Activated naive CD8-positive, alpha-beta T cell treated with anti-CD3 and anti-CD28 coated beads, Interleukin-2, amount 10 ng/mL, durations not matched to agents 7 days and 5 days (primary cell): Measurements from ENCODE around the gene ATP1A3. TPM values are rescaled to one million over a fixed set of nuclear protein-coding genes. Genes with fewer than 3 reads are reported as not detected.

Source experiments
- ATAC-seq: fragments of 150-1000 bp; cut with Tn5 transposase; one replicate; pipeline ENCODE4 v1.10.0; 2021; ENCODE audit warnings: low read depth, moderate library complexity
- POLR2A ChIA-PET: fragments of 350-600 bp; sonication (Branson Sonifier 250); formaldehyde crosslinking; loops from one replicate; lab custom pipeline; 2021; ENCODE audit warnings: antibody characterized with exemption; lab: Charles Lee
- DNase-seq: peaks from one replicate; pipeline ENCODE4 v3.0.0; 2021
- H3K27ac Mint-ChIP-seq: one replicate; pipeline ENCODE4 v1.8.0; 2022; ENCODE audit warnings: mild to moderate bottlenecking, mixed read lengths
- H3K27me3 Mint-ChIP-seq: one replicate; pipeline ENCODE4 v1.8.0; 2022; ENCODE audit warnings: mild to moderate bottlenecking, moderate library complexity, mixed read lengths
- H3K36me3 Mint-ChIP-seq: one replicate; pipeline ENCODE4 v1.8.0; 2021; ENCODE audit warnings: mild to moderate bottlenecking, mixed read lengths
- H3K4me1 Mint-ChIP-seq: one replicate; pipeline ENCODE4 v1.8.0; 2021; ENCODE audit warnings: mixed read lengths
- H3K4me3 Mint-ChIP-seq: one replicate; pipeline ENCODE4 v1.8.0; 2022; ENCODE audit warnings: mild to moderate bottlenecking, moderate library complexity, mixed read lengths
- H3K9me3 Mint-ChIP-seq: one replicate; pipeline ENCODE4 v1.8.0; 2021; ENCODE audit warnings: mixed read lengths
- total RNA-seq, 2 experiments: library from RNA; stranded (reverse); gene quantifications; one replicate each; pipeline ENCODE4 v1.2.3, GENCODE V29; 2021

ATP1A3 gene
- total RNA-seq, 2 experiments from 2014 or later: 4.5 to 7.1 TPM

- no peaks in the 10 kb centered on the region for H3K9me3 Mint-ChIP-seq
- peaks cover 3% of the 10 kb centered on the region for H3K27me3 Mint-ChIP-seq
- POLR2A ChIA-PET: no interaction called here
- ATAC-seq (no peak), DNase-seq (no peak)
- no peak overlapping the region for H3K4me3 Mint-ChIP-seq
- peaks cover 8% of the 10 kb centered on the region for H3K4me1 Mint-ChIP-seq
- no peak overlapping the region for H3K27ac Mint-ChIP-seq
- H3K36me3 Mint-ChIP-seq: no peaks in the 10 kb centered on the region
These were observed 5.1 kb downstream of the ATP1A3 start for GRCh38 chr19:41988947-41989346.

- ATAC-seq: no peak
- DNase-seq: no peak
- Mint-ChIP-seq H3K4me3 (no peak overlapping the region), H3K36me3 (no peaks in the 10 kb centered on the region), H3K27ac (no peak overlapping the region), H3K9me3 (no peaks in the 10 kb centered on the region), H3K4me1 (no peaks in the 10 kb centered on the region), H3K27me3 (no peaks in the 10 kb centered on the region)
- POLR2A ChIA-PET: interaction anchor here (0.7 kb wide), 1 partner anchor 1545 kb away, joined by 7 read pairs; no protein-coding TSS in a partner anchor
These were observed 6.7 kb downstream of the ATP1A3 start for GRCh38 chr19:41987141-41987860.

GRCh38 chr19:41984961-41985360 lies 9.1 kb downstream of the ATP1A3 start:
- DNase-seq (no peak), ATAC-seq (no peak)
- no peak overlapping the region for H3K4me3 Mint-ChIP-seq
- POLR2A ChIA-PET: no interaction called here
- no peaks in the 10 kb centered on the region for H3K27me3 Mint-ChIP-seq
- H3K4me1 Mint-ChIP-seq: no peaks in the 10 kb centered on the region
- H3K9me3 Mint-ChIP-seq: no peaks in the 10 kb centered on the region
- peak overlapping the region; percentile 28 for H3K27ac Mint-ChIP-seq
- H3K36me3 Mint-ChIP-seq: no peaks in the 10 kb centered on the region

- no peaks in the 10 kb centered on the region for H3K27me3 Mint-ChIP-seq
- POLR2A ChIA-PET: no interaction called here
- H3K36me3 Mint-ChIP-seq: no peaks in the 10 kb centered on the region
- no peaks in the 10 kb centered on the region for H3K4me1 Mint-ChIP-seq
- DNase-seq: no peak
- no peaks in the 10 kb centered on the region for H3K9me3 Mint-ChIP-seq
- ATAC-seq: no peak
- no peak overlapping the region for H3K4me3 Mint-ChIP-seq
- no peak overlapping the region for H3K27ac Mint-ChIP-seq
These were observed 12.3 kb downstream of the ATP1A3 start for GRCh38 chr19:41981724-41982123.

GRCh38 chr19:41978470-41978869 lies 15.6 kb downstream of the ATP1A3 start:
- DNase-seq (no peak), ATAC-seq (no peak)
- Mint-ChIP-seq H3K4me3 (no peak overlapping the region), H3K4me1 (no peaks in the 10 kb centered on the region), H3K27me3 (no peaks in the 10 kb centered on the region), H3K9me3 (no peaks in the 10 kb centered on the region), H3K27ac (no peak overlapping the region), H3K36me3 (no peaks in the 10 kb centered on the region)
- POLR2A ChIA-PET: no interaction called here

- no peaks in the 10 kb centered on the region for H3K9me3 Mint-ChIP-seq
- H3K36me3 Mint-ChIP-seq: no peaks in the 10 kb centered on the region
- H3K4me1 Mint-ChIP-seq: no peaks in the 10 kb centered on the region
- DNase-seq (no peak), ATAC-seq (no peak)
- H3K27ac Mint-ChIP-seq: no peak overlapping the region
- no peak overlapping the region for H3K4me3 Mint-ChIP-seq
- no peaks in the 10 kb centered on the region for H3K27me3 Mint-ChIP-seq
- POLR2A ChIA-PET: no interaction called here
These were observed 16.1 kb downstream of the ATP1A3 start for GRCh38 chr19:41977916-41978315.

GRCh38 chr19:41974652-41975051 lies 19.4 kb downstream of the ATP1A3 start:
- ATAC-seq (no peak), DNase-seq (no peak)
- H3K27me3 Mint-ChIP-seq: no peaks in the 10 kb centered on the region
- no peaks in the 10 kb centered on the region for H3K4me1 Mint-ChIP-seq
- H3K36me3 Mint-ChIP-seq: no peaks in the 10 kb centered on the region
- no peak overlapping the region for H3K4me3 Mint-ChIP-seq
- H3K9me3 Mint-ChIP-seq: no peaks in the 10 kb centered on the region
- POLR2A ChIA-PET: no interaction called here
- H3K27ac Mint-ChIP-seq: no peak overlapping the region

GRCh38 chr19:41971363-41971762 lies 22.7 kb downstream of the ATP1A3 start:
- Mint-ChIP-seq H3K36me3 (no peaks in the 10 kb centered on the region), H3K27ac (no peak overlapping the region), H3K4me1 (no peaks in the 10 kb centered on the region), H3K4me3 (no peak overlapping the region), H3K9me3 (no peaks in the 10 kb centered on the region), H3K27me3 (no peaks in the 10 kb centered on the region)
- DNase-seq: no peak
- POLR2A ChIA-PET: no interaction called here
- ATAC-seq: no peak

- no peaks in the 10 kb centered on the region for H3K36me3 Mint-ChIP-seq
- DNase-seq (no peak), ATAC-seq (no peak)
- no peaks in the 10 kb centered on the region for H3K9me3 Mint-ChIP-seq
- H3K27ac Mint-ChIP-seq: no peak overlapping the region
- H3K4me1 Mint-ChIP-seq: no peaks in the 10 kb centered on the region
- POLR2A ChIA-PET: no interaction called here
- H3K4me3 Mint-ChIP-seq: no peak overlapping the region
- no peaks in the 10 kb centered on the region for H3K27me3 Mint-ChIP-seq
These were observed 24.1 kb downstream of the ATP1A3 start for GRCh38 chr19:41969772-41970458.

- Mint-ChIP-seq H3K27me3 (no peaks in the 10 kb centered on the region), H3K4me3 (no peak overlapping the region), H3K4me1 (no peaks in the 10 kb centered on the region), H3K27ac (no peak overlapping the region), H3K36me3 (no peaks in the 10 kb centered on the region), H3K9me3 (no peaks in the 10 kb centered on the region)
- ATAC-seq (no peak), DNase-seq (no peak)
- POLR2A ChIA-PET: no interaction called here
These were observed 25.1 kb downstream of the ATP1A3 start for GRCh38 chr19:41968751-41969595.

GRCh38 chr19:41967054-41967783 lies 26.8 kb downstream of the ATP1A3 start:
- Mint-ChIP-seq H3K36me3 (no peaks in the 10 kb centered on the region), H3K4me1 (no peaks in the 10 kb centered on the region), H3K4me3 (no peak overlapping the region), H3K27me3 (no peaks in the 10 kb centered on the region), H3K27ac (peak overlapping the region; percentile 13), H3K9me3 (no peaks in the 10 kb centered on the region)
- ATAC-seq: no peak
- POLR2A ChIA-PET: no interaction called here
- DNase-seq: no peak

GRCh38 chr19:41965106-41965505 lies 28.9 kb downstream of the ATP1A3 start:
- Mint-ChIP-seq H3K27me3 (no peaks in the 10 kb centered on the region), H3K27ac (no peak overlapping the region), H3K36me3 (no peaks in the 10 kb centered on the region), H3K4me1 (peaks cover 2% of the 10 kb centered on the region), H3K4me3 (no peak overlapping the region), H3K9me3 (no peaks in the 10 kb centered on the region)
- ATAC-seq (no peak), DNase-seq (no peak)
- POLR2A ChIA-PET: no interaction called here

GRCh38 chr19:41960973-41961372 lies 33.1 kb downstream of the ATP1A3 start:
- Mint-ChIP-seq H3K27ac (peak overlapping the region; percentile 30), H3K9me3 (no peaks in the 10 kb centered on the region), H3K4me3 (no peak overlapping the region), H3K36me3 (no peaks in the 10 kb centered on the region), H3K4me1 (peaks cover 15% of the 10 kb centered on the region), H3K27me3 (no peaks in the 10 kb centered on the region)
- no peak for ATAC-seq
- POLR2A ChIA-PET: no interaction called here
- DNase-seq: no peak
